Mesodermal cell (in vitro differentiated cells): ENCODE measurements around the gene SELENON.

Experiments used
- H3K27ac ChIP-seq: 2 replicates; pipeline ENCODE4 v1.7.0; 2013; ENCODE audit warnings: mild to moderate bottlenecking, low read depth, low read length, moderate library complexity; ENCODE audit not compliant: severe bottlenecking
- H3K36me3 ChIP-seq: 2 replicates; pipeline ENCODE4 v1.7.1; 2013; ENCODE audit warnings: mild to moderate bottlenecking, low read length, moderate library complexity; ENCODE audit not compliant: control insufficient read depth, insufficient read depth
- H3K4me1 ChIP-seq: one replicate; pipeline ENCODE4 v1.7.1; 2013; ENCODE audit warnings: mild to moderate bottlenecking, low read length; ENCODE audit not compliant: insufficient read depth, control insufficient read depth, poor library complexity, severe bottlenecking
- H3K4me3 ChIP-seq: 2 replicates; pipeline ENCODE4 v1.7.0; 2013; ENCODE audit warnings: low read length, control low read depth, mild to moderate bottlenecking; ENCODE audit not compliant: insufficient read depth, poor library complexity, severe bottlenecking; ENCODE audit errors: extremely low read depth
- H3K9me3 ChIP-seq: 2 replicates; pipeline ENCODE4 v1.7.1; 2013; ENCODE audit warnings: mild to moderate bottlenecking, low read length, moderate library complexity; ENCODE audit not compliant: control insufficient read depth
- WGBS, 2 experiments: methylation state at CpG; one replicate each; pipeline ENCODE4 v1.1.5; 2013; ENCODE audit warnings: missing lambda C conversion rate in 2 of 2; ENCODE audit not compliant: insufficient coverage in 2 of 2; 5-methylcytosine and 5-hydroxymethylcytosine counted together

The SELENON gene

GRCh38 chr1:25811384-25812082 is 11.5 kb downstream of the SELENON start:
- Histone ChIP-seq H3K4me3 (no peak overlapping the region), H3K9me3 (no peaks in the 10 kb centered on the region), H3K36me3 (peaks cover 64% of the 10 kb centered on the region), H3K4me1 (no peaks in the 10 kb centered on the region), H3K27ac (no peak overlapping the region)
- 92 to 96% methylated on average over 11 to 13 of the region's 13 CpGs for WGBS, 2 experiments

- Histone ChIP-seq H3K4me1 (peaks cover 6% of the 10 kb centered on the region), H3K36me3 (peaks cover 60% of the 10 kb centered on the region), H3K9me3 (no peaks in the 10 kb centered on the region), H3K4me3 (no peak overlapping the region), H3K27ac (no peak overlapping the region)
- 88 to 92% methylated on average over 7 to 9 of the region's 11 CpGs for WGBS, 2 experiments
Measured at GRCh38 chr1:25813071-25813733, 13.2 kb downstream of the SELENON start.

GRCh38 chr1:25813734-25814471 is 13.9 kb downstream of the SELENON start:
- no peaks in the 10 kb centered on the region for H3K9me3 ChIP-seq
- peaks cover 56% of the 10 kb centered on the region for H3K36me3 ChIP-seq
- 95 to 96% methylated on average over 19 to 24 of the region's 24 CpGs for WGBS, 2 experiments

GRCh38 chr1:25814549-25815087 is 14.6 kb downstream of the SELENON start:
- Histone ChIP-seq H3K4me3 (no peak overlapping the region), H3K4me1 (peaks cover 12% of the 10 kb centered on the region), H3K27ac (no peak overlapping the region), H3K36me3 (peaks cover 49% of the 10 kb centered on the region), H3K9me3 (no peaks in the 10 kb centered on the region)
- 95 to 98% methylated on average over 6 to 7 of the region's 7 CpGs for WGBS, 2 experiments

More at GRCh38 chr1:25813734-25814471, 13.9 kb downstream of the SELENON start:
- peaks cover 12% of the 10 kb centered on the region for H3K4me1 ChIP-seq
- no peak overlapping the region for H3K27ac ChIP-seq
- no peak overlapping the region for H3K4me3 ChIP-seq

GRCh38 chr1:25815208-25816111 is 15.5 kb downstream of the SELENON start:
- Histone ChIP-seq H3K9me3 (no peaks in the 10 kb centered on the region), H3K36me3 (peaks cover 43% of the 10 kb centered on the region), H3K27ac (no peak overlapping the region), H3K4me3 (no peak overlapping the region), H3K4me1 (peaks cover 12% of the 10 kb centered on the region)
- WGBS, 2 experiments, result 96% methylated on average over 14 to 18 of the region's 24 CpGs

- Histone ChIP-seq H3K36me3 (peaks cover 37% of the 10 kb centered on the region), H3K9me3 (no peaks in the 10 kb centered on the region), H3K27ac (no peak overlapping the region), H3K4me3 (no peak overlapping the region), H3K4me1 (peaks cover 18% of the 10 kb centered on the region)
- 87 to 91% methylated on average over 9 to 10 of the region's 15 CpGs for WGBS, 2 experiments
Measured at GRCh38 chr1:25816112-25816718, 16.2 kb downstream of the SELENON start.

- no peaks in the 10 kb centered on the region for H3K9me3 ChIP-seq
- WGBS, 2 experiments, result 52 to 72% methylated on average over 3 to 6 of the region's 8 CpGs
- no peak overlapping the region for H3K4me3 ChIP-seq
- peak overlapping the region; percentile 83 for H3K27ac ChIP-seq
- peaks cover 28% of the 10 kb centered on the region for H3K36me3 ChIP-seq
- peaks cover 21% of the 10 kb centered on the region for H3K4me1 ChIP-seq
Measured at GRCh38 chr1:25817840-25818501, 18.0 kb downstream of the SELENON start.

GRCh38 chr1:25818569-25818968 is 18.6 kb downstream of the SELENON start:
- H3K4me3 ChIP-seq, result peak overlapping the region; percentile 82
- no peaks in the 10 kb centered on the region for H3K9me3 ChIP-seq
- H3K27ac ChIP-seq, result peak overlapping the region; percentile 83
- H3K36me3 ChIP-seq, result peaks cover 30% of the 10 kb centered on the region
- 92 to 96% methylated on average over 5 to 6 of the region's 6 CpGs for WGBS, 2 experiments
- peaks cover 21% of the 10 kb centered on the region for H3K4me1 ChIP-seq

- Histone ChIP-seq H3K4me3 (peak within 1 kb of the TSS; percentile 82), H3K27ac (peak within 1 kb of the TSS; percentile 83), H3K36me3 (peaks cover 29% of the 10 kb centered on the region), H3K4me1 (peaks cover 21% of the 10 kb centered on the region), H3K9me3 (no peaks in the 10 kb centered on the region)
- 1 to 2% methylated on average over 31 to 59 of the region's 64 CpGs for WGBS, 2 experiments
Measured at GRCh38 chr1:25819491-25820246, 19.7 kb downstream of the SELENON start, which contains the start of gene MTFR1L. TSS of gene MTFR1L (plus strand) at chr1:25819954. CDS start at chr1:25823105, 3,151 bp downstream.
